Measurements from ENCODE around the gene PIAS1.

The PIAS1 gene

GRCh38 chr15:68235022-68235421 is 180.9 kb downstream of the PIAS1 start:
- H2AFZ ChIP-seq (ENCODE audit: low read depth, low read length, severe bottlenecking): no peak overlapping the region
- no peaks in the 10 kb centered on the region for H3K9me2 ChIP-seq (replicated peaks; ENCODE audit: insufficient read depth, low read length)
- no peaks in the 10 kb centered on the region for H3K36me3 ChIP-seq (ENCODE audit: low read length)
- H3K27me3 ChIP-seq (ENCODE audit: low read length): no peaks in the 10 kb centered on the region
- no peaks in the 10 kb centered on the region for H3K79me2 ChIP-seq (ENCODE audit: insufficient read depth, low read length)
- no peak overlapping the region for H3K27ac ChIP-seq (ENCODE audit: low read depth, low read length)
- H3F3A ChIP-seq (ENCODE audit: insufficient read depth): 0 out of 2 replicates have a peak, but pooled peaks cover 3% of the 10 kb centered on the region
- no peaks in the 10 kb centered on the region for H3K9me3 ChIP-seq (ENCODE audit: insufficient read depth, low read length)
- no peak overlapping the region for H3K9ac ChIP-seq (ENCODE audit: low read length)
- TF ChIP-seq CTCF (IDR thresholded peaks at IDR 0.05; ENCODE audit: insufficient read depth, low read length, poor library complexity, severe bottlenecking) (no peak), EZH2phosphoT487 (conservative IDR thresholded peaks at IDR 0.05; ENCODE audit: low read length) (no peak)
- H3K4me3 ChIP-seq (ENCODE audit: insufficient read depth, low read length, poor library complexity, severe bottlenecking): no peak overlapping the region
- no peak overlapping the region for H3K4me2 ChIP-seq (ENCODE audit: low read depth, low read length, poor library complexity, severe bottlenecking)
- H4K20me1 ChIP-seq (ENCODE audit: low read depth, low read length): no peaks in the 10 kb centered on the region

- Histone ChIP-seq H3F3A (ENCODE audit: insufficient read depth) (no peaks in the 10 kb centered on the region), H3K4me2 (ENCODE audit: low read depth, low read length, poor library complexity, severe bottlenecking) (no peak overlapping the region), H4K20me1 (ENCODE audit: low read depth, low read length) (no peaks in the 10 kb centered on the region), H3K27me3 (ENCODE audit: low read length) (no peaks in the 10 kb centered on the region), H3K9ac (ENCODE audit: low read length) (no peak overlapping the region), H3K36me3 (ENCODE audit: low read length) (no peaks in the 10 kb centered on the region), H3K27ac (ENCODE audit: low read depth, low read length) (no peak overlapping the region), H3K79me2 (ENCODE audit: insufficient read depth, low read length) (no peaks in the 10 kb centered on the region), H3K9me2 (replicated peaks; ENCODE audit: insufficient read depth, low read length) (no peaks in the 10 kb centered on the region), H2AFZ (ENCODE audit: low read depth, low read length, severe bottlenecking) (no peak overlapping the region), H3K9me3 (ENCODE audit: insufficient read depth, low read length) (no peaks in the 10 kb centered on the region), H3K4me3 (ENCODE audit: insufficient read depth, low read length, poor library complexity, severe bottlenecking) (no peak overlapping the region)
- TF ChIP-seq EZH2phosphoT487 (conservative IDR thresholded peaks at IDR 0.05; ENCODE audit: low read length): no peak
- TF ChIP-seq CTCF (IDR thresholded peaks at IDR 0.05; ENCODE audit: insufficient read depth, low read length, poor library complexity, severe bottlenecking): no peak
Measured at GRCh38 chr15:68239025-68239424, 184.9 kb downstream of the PIAS1 start.

DNA sequence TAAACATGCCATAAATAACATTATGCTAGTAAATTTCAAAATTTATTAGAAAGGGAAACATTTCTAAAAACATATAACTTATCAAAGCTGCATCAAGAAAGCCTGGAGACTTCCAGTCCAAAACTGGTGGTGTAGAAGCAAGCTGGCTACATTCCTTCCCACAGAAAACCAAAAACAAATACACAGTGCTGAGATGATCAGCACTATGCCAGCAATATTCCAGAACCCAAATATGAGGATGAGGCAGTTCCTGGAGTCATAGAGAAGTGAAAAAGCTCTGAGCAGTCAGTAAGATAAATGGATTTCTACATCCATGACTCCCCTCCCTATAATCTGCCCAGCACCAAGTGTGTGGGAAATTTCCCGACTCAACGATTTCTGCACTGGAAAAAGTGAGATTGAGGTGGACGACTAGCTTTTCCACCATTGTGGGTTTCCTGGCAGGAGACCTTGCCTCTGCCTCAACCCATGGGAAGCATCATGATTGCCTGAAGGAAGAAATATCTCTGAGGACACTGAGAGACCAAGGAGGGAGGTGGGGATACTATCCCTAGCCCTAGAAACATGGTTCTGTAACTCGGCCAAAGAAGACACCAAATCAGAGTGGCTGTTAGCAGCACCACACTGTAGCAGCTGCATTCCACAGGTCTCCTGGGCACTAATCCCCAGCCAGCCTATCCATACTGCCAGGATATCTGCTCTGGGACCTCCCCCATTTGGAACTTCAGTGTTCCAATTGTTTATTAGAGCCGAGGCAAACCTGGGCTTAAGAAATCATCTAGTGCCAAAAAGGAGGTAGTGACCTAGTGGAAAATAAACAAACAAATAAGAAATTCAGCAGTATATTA is 187.2 kb downstream of the PIAS1 start:
- no peak for TF ChIP-seq CTCF (IDR thresholded peaks at IDR 0.05; ENCODE audit: insufficient read depth, low read length, poor library complexity, severe bottlenecking)
- no peak for TF ChIP-seq EZH2phosphoT487 (conservative IDR thresholded peaks at IDR 0.05; ENCODE audit: low read length)
- Histone ChIP-seq H3K4me3 (ENCODE audit: insufficient read depth, low read length, poor library complexity, severe bottlenecking) (no peak overlapping the region), H3K9me3 (ENCODE audit: insufficient read depth, low read length) (no peaks in the 10 kb centered on the region), H3F3A (ENCODE audit: insufficient read depth) (no peaks in the 10 kb centered on the region), H3K9ac (ENCODE audit: low read length) (no peak overlapping the region), H3K9me2 (replicated peaks; ENCODE audit: insufficient read depth, low read length) (no peaks in the 10 kb centered on the region), H3K27ac (ENCODE audit: low read depth, low read length) (no peak overlapping the region), H3K27me3 (ENCODE audit: low read length) (no peaks in the 10 kb centered on the region), H3K4me2 (ENCODE audit: low read depth, low read length, poor library complexity, severe bottlenecking) (no peak overlapping the region), H2AFZ (ENCODE audit: low read depth, low read length, severe bottlenecking) (no peak overlapping the region), H3K79me2 (ENCODE audit: insufficient read depth, low read length) (no peaks in the 10 kb centered on the region), H3K36me3 (ENCODE audit: low read length) (no peaks in the 10 kb centered on the region), H4K20me1 (ENCODE audit: low read depth, low read length) (no peaks in the 10 kb centered on the region)

All from SU-DHL-6 (cell line).